ENCODE data around the gene ADAMTS4.

Gene ADAMTS4

GRCh38 chr1:161157867-161158266 lies 41.0 kb downstream of the ADAMTS4 start:
- no peak for DNase-seq (ENCODE audit: low read depth in 1 of 2, low spot score in 1 of 2)

GRCh38 chr1:161153682-161154337 lies 45.0 kb downstream of the ADAMTS4 start, which contains the start of gene UFC1:
Gene UFC1, plus strand, starts transcription at chr1:161153978. Its CDS starts 20 bp downstream, at chr1:161153998.
- DNase-seq (ENCODE audit: low read depth in 1 of 2, low spot score in 1 of 2), result peak; percentile 59 to 61

GRCh38 chr1:161153176-161153575 lies 45.7 kb downstream of the ADAMTS4 start:
- DNase-seq (ENCODE audit: low read depth in 1 of 2, low spot score in 1 of 2), result no peak

GRCh38 chr1:161145832-161146231 lies 53.0 kb downstream of the ADAMTS4 start:
- DNase-seq (ENCODE audit: low read depth in 1 of 2, low spot score in 1 of 2), result no peak

- no peak for DNase-seq (ENCODE audit: low read depth in 1 of 2, low spot score in 1 of 2)
Measured at GRCh38 chr1:161140755-161141400, 58.0 kb downstream of the ADAMTS4 start.

GRCh38 chr1:161139766-161140165 lies 59.1 kb downstream of the ADAMTS4 start:
- DNase-seq (ENCODE audit: low read depth in 1 of 2, low spot score in 1 of 2), result no peak

GRCh38 chr1:161138431-161138830 lies 60.4 kb downstream of the ADAMTS4 start:
- DNase-seq (ENCODE audit: low read depth in 1 of 2, low spot score in 1 of 2), result no peak

- no peak for DNase-seq (ENCODE audit: low read depth in 1 of 2, low spot score in 1 of 2)
Measured at GRCh38 chr1:161137881-161138280, 61.0 kb downstream of the ADAMTS4 start.
